ENCODE data around the gene SLC37A3. TPM values are rescaled to one million over a fixed set of nuclear protein-coding genes. Genes with fewer than 3 reads are reported as not detected.

SLC37A3 gene
- total and polyA plus RNA-seq, 2 of the 13 experiments (the other 11 are each of a cell fraction or from before 2014, with no cell fraction given), result 21.3 to 27.9 TPM

DNA sequence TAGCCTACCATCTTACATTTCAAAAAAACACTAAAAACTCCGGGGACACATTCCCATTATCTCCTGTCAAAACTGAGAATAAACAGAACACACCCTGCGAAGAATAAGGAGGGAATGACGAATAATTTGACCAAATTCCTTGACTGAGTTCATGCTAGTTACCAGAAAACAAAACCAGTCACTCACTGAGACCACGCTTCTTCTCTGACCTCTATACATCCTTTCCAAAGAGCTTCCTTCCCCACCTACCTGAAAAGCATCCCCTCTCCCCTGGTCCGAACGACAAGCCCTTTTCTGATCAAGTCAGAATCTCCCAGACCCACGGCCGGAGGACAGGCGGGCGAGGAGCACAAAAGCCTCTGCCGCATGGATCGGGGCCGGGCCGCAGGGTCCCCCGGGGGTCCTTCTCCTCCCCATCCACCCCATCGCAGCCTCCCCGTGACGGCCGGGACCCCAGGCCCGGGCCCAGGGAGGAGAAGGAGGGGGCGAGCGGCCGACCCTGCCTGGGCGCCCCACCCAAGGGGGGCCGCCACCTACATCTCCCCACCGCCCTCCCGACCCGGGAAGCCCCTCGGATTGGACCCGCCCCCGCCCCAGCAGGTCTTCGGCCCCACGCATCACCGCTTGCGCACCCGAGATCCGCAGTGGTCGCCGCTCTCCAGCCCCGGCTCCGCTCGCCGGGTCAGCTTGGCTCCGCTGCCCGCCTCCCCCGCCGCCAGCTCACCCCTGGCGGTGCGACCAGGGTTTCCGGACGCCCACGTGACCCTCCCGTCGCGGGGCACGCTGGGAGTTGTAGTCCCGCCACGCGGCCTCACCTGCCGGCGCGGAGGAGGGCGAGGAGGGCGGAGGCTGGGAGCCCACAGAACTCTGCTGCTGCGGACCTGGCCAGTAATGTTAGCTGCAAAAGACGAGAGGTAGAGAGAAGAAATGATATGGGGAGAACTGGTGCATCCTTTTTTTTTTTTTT lies at the start of gene SLC37A3 (continued):
- TF ChIP-seq FOSL2 (CRISPR knock-in tag; IDR thresholded peaks at IDR 0.05) (peak; percentile 37; the same call in 1 of the 2 replicates), FOXC1 (CRISPR knock-in tag; IDR thresholded peaks at IDR 0.05; ENCODE audit: borderline replicate concordance) (no peak), ZNF101 (CRISPR knock-in tag; IDR thresholded peaks at IDR 0.05; ENCODE audit: borderline replicate concordance, low read depth) (no peak), PRDM10 (CRISPR knock-in tag; IDR thresholded peaks at IDR 0.05; ENCODE audit: low read depth) (peak; percentile 60; the same call in 1 of the 2 replicates), YEATS4 (CRISPR knock-in tag; IDR thresholded peaks at IDR 0.05; ENCODE audit: borderline replicate concordance) (peak; percentile 37; the same call in 1 of the 2 replicates), TFDP2 (CRISPR knock-in tag; IDR thresholded peaks at IDR 0.05) (peak; percentile 41; the same call in 1 of the 2 replicates), SMAD3 (CRISPR knock-in tag; IDR thresholded peaks at IDR 0.05) (no peak), MXI1 (IDR thresholded peaks at IDR 0.05; ENCODE audit: borderline replicate concordance, low read depth, low read length) (peak; percentile 77; the same call in 1 of the 3 replicates), TBX3 (IDR thresholded peaks at IDR 0.05; ENCODE audit: borderline replicate concordance) (no peak), CCDC6 (CRISPR knock-in tag; IDR thresholded peaks at IDR 0.05) (no peak), SP1 (IDR thresholded peaks at IDR 0.05) (no peak), SP1 (CRISPR knock-in tag; IDR thresholded peaks at IDR 0.05) (peak; percentile 43; the same call in 1 of the 2 replicates), YY1 (IDR thresholded peaks at IDR 0.05; ENCODE audit: insufficient read depth, insufficient replicate concordance, low read depth, low read length) (peak; percentile 76), ZNF644 (CRISPR knock-in tag; IDR thresholded peaks at IDR 0.05; ENCODE audit: low read depth) (no peak), ZNF605 (CRISPR knock-in tag; IDR thresholded peaks at IDR 0.05) (no peak), ZNF513 (CRISPR knock-in tag; conservative IDR thresholded peaks at IDR 0.05) (no peak)
- TF ChIP-seq, protein P1, sequence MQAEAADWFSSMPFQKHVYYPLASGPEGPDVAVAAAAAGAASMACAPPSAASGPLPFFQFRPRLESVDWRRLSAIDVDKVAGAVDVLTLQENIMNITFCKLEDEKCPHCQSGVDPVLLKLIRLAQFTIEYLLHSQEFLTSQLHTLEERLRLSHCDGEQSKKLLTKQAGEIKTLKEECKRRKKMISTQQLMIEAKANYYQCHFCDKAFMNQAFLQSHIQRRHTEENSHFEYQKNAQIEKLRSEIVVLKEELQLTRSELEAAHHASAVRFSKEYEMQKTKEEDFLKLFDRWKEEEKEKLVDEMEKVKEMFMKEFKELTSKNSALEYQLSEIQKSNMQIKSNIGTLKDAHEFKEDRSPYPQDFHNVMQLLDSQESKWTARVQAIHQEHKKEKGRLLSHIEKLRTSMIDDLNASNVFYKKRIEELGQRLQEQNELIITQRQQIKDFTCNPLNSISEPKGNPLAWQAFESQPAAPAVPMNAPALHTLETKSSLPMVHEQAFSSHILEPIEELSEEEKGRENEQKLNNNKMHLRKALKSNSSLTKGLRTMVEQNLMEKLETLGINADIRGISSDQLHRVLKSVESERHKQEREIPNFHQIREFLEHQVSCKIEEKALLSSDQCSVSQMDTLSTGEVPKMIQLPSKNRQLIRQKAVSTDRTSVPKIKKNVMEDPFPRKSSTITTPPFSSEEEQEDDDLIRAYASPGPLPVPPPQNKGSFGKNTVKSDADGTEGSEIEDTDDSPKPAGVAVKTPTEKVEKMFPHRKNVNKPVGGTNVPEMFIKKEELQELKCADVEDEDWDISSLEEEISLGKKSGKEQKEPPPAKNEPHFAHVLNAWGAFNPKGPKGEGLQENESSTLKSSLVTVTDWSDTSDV (CRISPR knock-in tag; IDR thresholded peaks at IDR 0.05), result 0 out of 2 replicates have a peak, but pooled peaks have one; percentile 49
- TF ChIP-seq, protein P2, sequence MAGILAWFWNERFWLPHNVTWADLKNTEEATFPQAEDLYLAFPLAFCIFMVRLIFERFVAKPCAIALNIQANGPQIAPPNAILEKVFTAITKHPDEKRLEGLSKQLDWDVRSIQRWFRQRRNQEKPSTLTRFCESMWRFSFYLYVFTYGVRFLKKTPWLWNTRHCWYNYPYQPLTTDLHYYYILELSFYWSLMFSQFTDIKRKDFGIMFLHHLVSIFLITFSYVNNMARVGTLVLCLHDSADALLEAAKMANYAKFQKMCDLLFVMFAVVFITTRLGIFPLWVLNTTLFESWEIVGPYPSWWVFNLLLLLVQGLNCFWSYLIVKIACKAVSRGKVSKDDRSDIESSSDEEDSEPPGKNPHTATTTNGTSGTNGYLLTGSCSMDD (CRISPR knock-in tag; IDR thresholded peaks at IDR 0.05), result no peak

Measured in HepG2 (cell line).